ENCODE data around the gene MLX. TPM values are rescaled to one million over a fixed set of nuclear protein-coding genes. Genes with fewer than 3 reads are reported as not detected.

MLX gene
- total RNA-seq, 2 experiments from 2014 or later, result 29.2 to 32.1 TPM

DNA sequence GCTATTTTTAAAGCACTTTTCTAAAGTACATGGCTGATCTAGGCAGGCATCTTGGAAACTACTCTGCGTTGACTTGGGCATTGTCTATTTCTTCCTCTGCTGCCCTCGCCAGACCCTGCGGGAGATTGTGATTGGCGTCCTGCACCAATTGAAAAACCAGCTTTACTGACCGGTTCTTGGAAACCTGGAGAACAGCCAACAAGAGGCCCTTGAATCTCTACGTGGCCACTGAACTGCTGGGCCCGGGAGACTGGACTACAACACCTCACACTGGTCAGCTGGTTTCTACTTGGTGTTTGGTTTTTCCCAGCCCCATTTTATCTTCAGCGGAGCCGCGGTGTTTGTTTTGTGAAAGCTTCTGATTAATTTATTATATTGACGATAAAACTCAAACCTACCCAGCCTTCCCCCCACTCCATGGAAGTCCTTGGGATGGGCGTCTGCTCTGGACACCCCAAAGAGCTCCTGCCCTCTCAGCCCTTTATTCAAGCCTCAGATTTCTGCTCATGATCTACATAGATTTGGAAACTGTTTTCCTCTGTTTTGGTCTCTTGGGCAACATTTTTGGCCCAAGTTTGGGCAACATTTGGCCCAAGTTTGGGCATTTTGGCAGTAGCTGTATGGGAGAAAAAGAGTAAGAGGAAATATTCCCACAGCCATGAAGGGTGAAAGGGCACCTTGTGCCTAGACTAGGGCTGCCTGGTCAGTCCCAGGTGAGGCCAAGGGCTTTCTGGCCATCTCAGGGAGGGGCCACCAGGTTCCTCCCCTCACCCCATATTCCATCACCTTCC is 4.7 kb downstream of the MLX start:
- no peak overlapping the region for H3K27ac Mint-ChIP-seq
- Histone ChIP-seq H3K9me3 (ENCODE audit: control insufficient read depth in 1 of 2, insufficient read depth in 1 of 2, low read length in 2 of 2) (no peaks in the 10 kb centered on the region), H3K27ac (ENCODE audit: low read depth in 1 of 2, low read length in 2 of 2) (peak overlapping the region in 1 of 2 donors; percentile 26), H3K4me3 (ENCODE audit: low read length) (no peak overlapping the region), H3K36me3 (ENCODE audit: insufficient read depth, low read length) (peaks cover 65% of the 10 kb centered on the region), H3K4me1 (ENCODE audit: insufficient read depth, low read length) (peaks cover 32% of the 10 kb centered on the region), H3K27me3 (ENCODE audit: control insufficient read depth in 1 of 2, insufficient read depth in 2 of 2, low read length in 2 of 2) (no peaks in the 10 kb centered on the region)
- POLR2A ChIA-PET, result no interaction called here
- ATAC-seq (ENCODE audit: poor library complexity), result no peak
- H3K4me1 Mint-ChIP-seq (ENCODE audit: low read depth), result peaks cover 33% of the 10 kb centered on the region
- no peak for DNase-seq
- CTCF ChIA-PET, result no interaction called here
- intact Hi-C loops (cut with DNase I, micrococcal nuclease), result no loop called here
- TF ChIP-seq, protein P1, sequence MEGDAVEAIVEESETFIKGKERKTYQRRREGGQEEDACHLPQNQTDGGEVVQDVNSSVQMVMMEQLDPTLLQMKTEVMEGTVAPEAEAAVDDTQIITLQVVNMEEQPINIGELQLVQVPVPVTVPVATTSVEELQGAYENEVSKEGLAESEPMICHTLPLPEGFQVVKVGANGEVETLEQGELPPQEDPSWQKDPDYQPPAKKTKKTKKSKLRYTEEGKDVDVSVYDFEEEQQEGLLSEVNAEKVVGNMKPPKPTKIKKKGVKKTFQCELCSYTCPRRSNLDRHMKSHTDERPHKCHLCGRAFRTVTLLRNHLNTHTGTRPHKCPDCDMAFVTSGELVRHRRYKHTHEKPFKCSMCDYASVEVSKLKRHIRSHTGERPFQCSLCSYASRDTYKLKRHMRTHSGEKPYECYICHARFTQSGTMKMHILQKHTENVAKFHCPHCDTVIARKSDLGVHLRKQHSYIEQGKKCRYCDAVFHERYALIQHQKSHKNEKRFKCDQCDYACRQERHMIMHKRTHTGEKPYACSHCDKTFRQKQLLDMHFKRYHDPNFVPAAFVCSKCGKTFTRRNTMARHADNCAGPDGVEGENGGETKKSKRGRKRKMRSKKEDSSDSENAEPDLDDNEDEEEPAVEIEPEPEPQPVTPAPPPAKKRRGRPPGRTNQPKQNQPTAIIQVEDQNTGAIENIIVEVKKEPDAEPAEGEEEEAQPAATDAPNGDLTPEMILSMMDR (IDR thresholded peaks at IDR 0.05), result no peak
- peaks cover 78% of the 10 kb centered on the region for H3K36me3 Mint-ChIP-seq (ENCODE audit: low read depth)
- H3K9me3 Mint-ChIP-seq, result no peaks in the 10 kb centered on the region
- H3K4me3 Mint-ChIP-seq, result no peak overlapping the region
- no peaks in the 10 kb centered on the region for H3K27me3 Mint-ChIP-seq

DNA sequence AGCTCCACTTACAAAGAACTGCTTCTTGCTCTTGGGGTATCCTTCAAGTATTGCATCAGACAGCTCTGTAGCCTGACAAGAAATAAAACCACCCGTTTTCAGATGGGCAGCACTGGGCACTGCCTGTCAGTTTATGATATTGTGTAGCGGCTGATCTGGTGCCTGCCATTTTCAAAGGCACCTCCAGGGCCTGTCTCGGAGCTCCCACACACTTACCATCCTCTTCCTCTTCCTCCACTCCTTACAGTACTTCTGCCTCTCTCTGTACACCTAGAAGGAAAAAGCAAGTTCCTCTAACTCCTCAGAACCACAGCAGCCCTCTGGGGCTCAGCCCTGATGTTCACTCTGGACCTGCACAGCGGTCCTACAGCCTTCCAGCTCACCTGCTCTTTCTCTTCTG is 6.2 kb downstream of the MLX start:
- no peak overlapping the region for H3K4me3 Mint-ChIP-seq
- peaks cover 29% of the 10 kb centered on the region for H3K4me1 ChIP-seq (ENCODE audit: insufficient read depth, low read length)
- no peaks in the 10 kb centered on the region for H3K27me3 ChIP-seq (ENCODE audit: control insufficient read depth in 1 of 2, insufficient read depth in 2 of 2, low read length in 2 of 2)
- no peak overlapping the region for H3K27ac Mint-ChIP-seq
- peaks cover 70% of the 10 kb centered on the region for H3K36me3 Mint-ChIP-seq (ENCODE audit: low read depth)
- H3K4me1 Mint-ChIP-seq (ENCODE audit: low read depth), result peaks cover 33% of the 10 kb centered on the region
- ATAC-seq (ENCODE audit: poor library complexity) (no peak), DNase-seq (no peak)
- no peaks in the 10 kb centered on the region for H3K9me3 ChIP-seq (ENCODE audit: control insufficient read depth in 1 of 2, insufficient read depth in 1 of 2, low read length in 2 of 2)
- peaks cover 65% of the 10 kb centered on the region for H3K36me3 ChIP-seq (ENCODE audit: insufficient read depth, low read length)
- H3K27me3 Mint-ChIP-seq, result no peaks in the 10 kb centered on the region
- POLR2A ChIA-PET, result interaction anchor here (0.7 kb wide), 1 partner anchor 37 kb away, joined by 4 read pairs; the partner anchor contains the start of gene NAGLU
- H3K4me3 ChIP-seq (ENCODE audit: low read length), result no peak overlapping the region
- intact Hi-C loops (cut with DNase I, micrococcal nuclease), result no loop called here
- CTCF ChIA-PET, result no interaction called here
- TF ChIP-seq, protein P1 (IDR thresholded peaks at IDR 0.05), result no peak
- H3K27ac ChIP-seq (ENCODE audit: low read depth in 1 of 2, low read length in 2 of 2), result no peak overlapping the region
- H3K9me3 Mint-ChIP-seq, result no peaks in the 10 kb centered on the region

DNA sequence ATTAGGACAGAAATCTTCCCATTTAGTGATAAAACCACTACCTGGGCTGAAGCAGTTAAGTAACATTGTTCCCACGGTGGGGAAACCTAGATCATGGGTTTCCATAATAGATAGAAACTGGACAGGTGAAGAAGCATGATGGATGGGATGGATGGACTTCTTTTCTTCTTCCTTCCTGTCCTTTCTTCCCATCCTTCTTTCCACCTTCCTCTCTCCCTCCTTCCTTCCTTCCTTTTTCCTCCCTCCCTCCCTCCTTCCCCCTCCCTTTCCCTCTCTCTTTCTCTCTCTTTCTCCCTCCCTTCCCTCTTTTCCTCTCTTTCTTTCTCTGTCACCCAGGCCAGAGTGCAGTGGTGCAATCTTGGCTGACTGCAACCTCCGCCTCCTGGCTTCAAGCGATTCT is 7.6 kb downstream of the MLX start:
- H3K4me3 ChIP-seq (ENCODE audit: low read length), result no peak overlapping the region
- Mint-ChIP-seq H3K9me3 (no peaks in the 10 kb centered on the region), H3K27me3 (no peaks in the 10 kb centered on the region), H3K4me3 (no peak overlapping the region), H3K4me1 (ENCODE audit: low read depth) (peaks cover 34% of the 10 kb centered on the region), H3K27ac (no peak overlapping the region), H3K36me3 (ENCODE audit: low read depth) (peaks cover 67% of the 10 kb centered on the region)
- peaks cover 56% of the 10 kb centered on the region for H3K36me3 ChIP-seq (ENCODE audit: insufficient read depth, low read length)
- POLR2A ChIA-PET, result interaction anchor here (1.1 to 1.2 kb wide), 2 partner anchors 20 to 262 kb away, joined by 3 to 4 read pairs; no protein-coding TSS in a partner anchor
- CTCF ChIA-PET, result no interaction called here
- intact Hi-C loops (cut with DNase I, micrococcal nuclease), result no loop called here
- TF ChIP-seq, protein P1 (IDR thresholded peaks at IDR 0.05), result no peak
- no peak overlapping the region for H3K27ac ChIP-seq (ENCODE audit: low read depth in 1 of 2, low read length in 2 of 2)
- no peak for ATAC-seq (ENCODE audit: poor library complexity)
- no peak for DNase-seq
- no peaks in the 10 kb centered on the region for H3K27me3 ChIP-seq (ENCODE audit: control insufficient read depth in 1 of 2, insufficient read depth in 2 of 2, low read length in 2 of 2)
- H3K4me1 ChIP-seq (ENCODE audit: insufficient read depth, low read length), result peaks cover 27% of the 10 kb centered on the region
- no peaks in the 10 kb centered on the region for H3K9me3 ChIP-seq (ENCODE audit: control insufficient read depth in 1 of 2, insufficient read depth in 1 of 2, low read length in 2 of 2)
